H9 (cell line): Measurements from ENCODE around the gene PDZD7. TPM values are rescaled to one million over a fixed set of nuclear protein-coding genes. Genes with fewer than 3 reads are reported as not detected.

ENCODE experiments used
- DNase-seq: peaks from one replicate; pipeline ENCODE4 v3.0.0-alpha.2; 2017
- H2AFZ ChIP-seq: one replicate; pipeline ENCODE4 v1.6.1; 2013; ENCODE audit warnings: mild to moderate bottlenecking, low read length, control low read depth, moderate library complexity
- H2AK5ac ChIP-seq: 2 replicates; pipeline ENCODE4 v1.6.1; 2013; ENCODE audit warnings: low read length, control low read depth, mixed read lengths; ENCODE audit not compliant: insufficient read length
- H2BK120ac ChIP-seq: one replicate; pipeline ENCODE4 v1.6.1; 2013; ENCODE audit warnings: low read depth, mild to moderate bottlenecking, low read length, control low read depth, inconsistent platforms; ENCODE audit not compliant: poor library complexity, severe bottlenecking
- H2BK12ac ChIP-seq: 2 replicates; pipeline ENCODE4 v1.6.1; 2013; ENCODE audit warnings: low read length, control low read depth, mixed read lengths, low read depth; ENCODE audit not compliant: insufficient read length
- H2BK15ac ChIP-seq: 2 replicates; pipeline ENCODE4 v1.6.1; 2013; ENCODE audit warnings: low read depth, low read length, control low read depth
- H2BK20ac ChIP-seq: one replicate; pipeline ENCODE4 v1.6.1; 2013; ENCODE audit warnings: low read depth, mild to moderate bottlenecking, low read length, control low read depth, inconsistent platforms; ENCODE audit not compliant: poor library complexity, severe bottlenecking
- H2BK5ac ChIP-seq: 2 replicates; pipeline ENCODE4 v1.6.1; 2013; ENCODE audit warnings: low read length, control low read depth, mixed read lengths; ENCODE audit not compliant: insufficient read length
- H3K14ac ChIP-seq: 2 replicates; pipeline ENCODE4 v1.6.1; 2013; ENCODE audit warnings: low read length, control low read depth; ENCODE audit not compliant: insufficient read depth
- H3K18ac ChIP-seq: 2 replicates; pipeline ENCODE4 v1.6.1; 2013; ENCODE audit warnings: low read depth, mild to moderate bottlenecking, mixed read lengths, low read length, control low read depth; ENCODE audit not compliant: insufficient read length
- H3K23ac ChIP-seq: 2 replicates; pipeline ENCODE4 v1.6.1; 2013; ENCODE audit warnings: low read length, control low read depth, mixed read lengths, low read depth; ENCODE audit not compliant: insufficient read length
- H3K23me2 ChIP-seq: 2 replicates; pipeline ENCODE4 v1.6.1; 2013; ENCODE audit warnings: low read depth, mild to moderate bottlenecking, mixed read lengths, low read length, control low read depth; ENCODE audit not compliant: insufficient read length, poor library complexity, severe bottlenecking
- H3K27ac ChIP-seq: 2 replicates; pipeline ENCODE4 v1.5.1; 2013; ENCODE audit warnings: low read length, control low read depth, mixed read lengths, low read depth; ENCODE audit not compliant: insufficient read length
- H3K27me3 ChIP-seq: 2 replicates; pipeline ENCODE4 v1.6.1; 2013; ENCODE audit warnings: low read length, control low read depth, inconsistent platforms; ENCODE audit not compliant: insufficient read depth
- H3K4ac ChIP-seq: 2 replicates; pipeline ENCODE4 v1.6.1; 2013; ENCODE audit warnings: low read depth, mild to moderate bottlenecking, control low read depth, inconsistent platforms, low read length, moderate library complexity
- H3K4me1 ChIP-seq: 2 replicates; pipeline ENCODE4 v1.6.1; 2013; ENCODE audit warnings: low read length, control low read depth, inconsistent platforms; ENCODE audit not compliant: insufficient read depth
- H3K4me2 ChIP-seq: 2 replicates; pipeline ENCODE4 v1.6.1; 2013; ENCODE audit warnings: low read length, control low read depth, mixed read lengths; ENCODE audit not compliant: insufficient read length, insufficient read depth
- H3K56ac ChIP-seq: 2 replicates; pipeline ENCODE4 v1.6.1; 2013; ENCODE audit warnings: low read depth, mild to moderate bottlenecking, mixed read lengths, low read length, control low read depth; ENCODE audit not compliant: insufficient read length
- H3K79me1 ChIP-seq: 2 replicates; pipeline ENCODE4 v1.6.1; 2013; ENCODE audit warnings: low read depth, mild to moderate bottlenecking, moderate library complexity, low read length, control low read depth, inconsistent platforms; ENCODE audit not compliant: insufficient read depth, poor library complexity, severe bottlenecking
- H3K79me2 ChIP-seq: 2 replicates; pipeline ENCODE4 v1.6.1; 2013; ENCODE audit warnings: low read length, control low read depth, inconsistent platforms; ENCODE audit not compliant: insufficient read depth
- H3K9ac ChIP-seq: 2 replicates; pipeline ENCODE4 v1.6.1; 2013; ENCODE audit warnings: low read length, control low read depth, mixed read lengths; ENCODE audit not compliant: insufficient read length; ENCODE audit errors: extremely low read depth
- H3K9me3 ChIP-seq: one replicate; pipeline ENCODE4 v1.6.1; 2013; ENCODE audit warnings: low read depth, low read length, inconsistent platforms; ENCODE audit not compliant: control insufficient read depth
- H3T11ph ChIP-seq: one replicate; pipeline ENCODE4 v1.6.1; 2013; ENCODE audit warnings: mild to moderate bottlenecking, low read length, control low read depth, inconsistent platforms
- H4K20me1 ChIP-seq: one replicate; pipeline ENCODE4 v1.6.1; 2013; ENCODE audit not compliant: control insufficient read depth, insufficient read length, insufficient read depth
- H4K5ac ChIP-seq: 2 replicates; pipeline ENCODE4 v1.6.1; 2013; ENCODE audit warnings: low read depth, mild to moderate bottlenecking, mixed read lengths, low read length, control low read depth; ENCODE audit not compliant: insufficient read length
- H4K8ac ChIP-seq: replicated peaks from 2 replicates; pipeline ENCODE4 v1.6.1; 2013; ENCODE audit warnings: low read length, control low read depth, mixed read lengths, low read depth; ENCODE audit not compliant: insufficient read length
- H4K91ac ChIP-seq: 2 replicates; pipeline ENCODE4 v1.6.1; 2013; ENCODE audit warnings: low read depth, mild to moderate bottlenecking, moderate library complexity, mixed read lengths, low read length, control low read depth; ENCODE audit not compliant: insufficient read length
- H3K27ac Mint-ChIP-seq, 3 experiments: 2 replicates in 2 of 3; 3 replicates in 1 of 3; pipeline ENCODE4 v1.8.0; 2020 to 2021; ENCODE audit warnings: mixed read lengths in 3 of 3, mild to moderate bottlenecking in 1 of 3, moderate library complexity in 1 of 3
- H3K27me3 Mint-ChIP-seq: 2 replicates; pipeline ENCODE4 v1.8.0; 2021; ENCODE audit warnings: low read depth, mild to moderate bottlenecking, moderate library complexity, mixed read lengths
- H3K36me3 Mint-ChIP-seq, 3 experiments: 2 replicates in 2 of 3; 3 replicates in 1 of 3; pipeline ENCODE4 v1.8.0; 2020 to 2021; ENCODE audit warnings: low read depth in 3 of 3, mixed read lengths in 3 of 3; ENCODE audit not compliant: insufficient read depth in 1 of 3
- H3K4me1 Mint-ChIP-seq, 2 experiments: 2 replicates each; pipeline ENCODE4 v1.8.0; 2020; ENCODE audit warnings: mixed read lengths in 2 of 2
- H3K4me3 Mint-ChIP-seq, 2 experiments: 2 replicates in 1 of 2; 3 replicates in 1 of 2; pipeline ENCODE4 v1.8.0; 2020 to 2021; ENCODE audit warnings: mild to moderate bottlenecking in 2 of 2, mixed read lengths in 2 of 2, moderate library complexity in 1 of 2
- H3K9me3 Mint-ChIP-seq, 2 experiments: 2 replicates in 1 of 2; 3 replicates in 1 of 2; pipeline ENCODE4 v1.8.0; 2020; ENCODE audit warnings: mild to moderate bottlenecking in 2 of 2, mixed read lengths in 2 of 2, moderate library complexity in 1 of 2
- microRNA-seq: library from miRNA; unstranded; fragments of <30 nt; microRNA quantifications from one replicate; pipeline ENCODE4, GENCODE V29; 2020; ENCODE audit warnings: borderline microRNAs expressed
- total RNA-seq: library from RNA; stranded (reverse); gene quantifications from 2 replicates; pipeline ENCODE4 v1.2.1, GENCODE V29; 2021
- TF ChIP-seq, protein P1 (sequence below): fragments of 200-600 bp; sonication (generic); conservative IDR thresholded peaks from 3 replicates; pipeline ENCODE4 v1.8.0; 2021; ENCODE audit warnings: antibody characterized with exemption, mild to moderate bottlenecking

Gene PDZD7
- total RNA-seq, 1 experiment from 2014 or later, result 2.0 TPM

DNA sequence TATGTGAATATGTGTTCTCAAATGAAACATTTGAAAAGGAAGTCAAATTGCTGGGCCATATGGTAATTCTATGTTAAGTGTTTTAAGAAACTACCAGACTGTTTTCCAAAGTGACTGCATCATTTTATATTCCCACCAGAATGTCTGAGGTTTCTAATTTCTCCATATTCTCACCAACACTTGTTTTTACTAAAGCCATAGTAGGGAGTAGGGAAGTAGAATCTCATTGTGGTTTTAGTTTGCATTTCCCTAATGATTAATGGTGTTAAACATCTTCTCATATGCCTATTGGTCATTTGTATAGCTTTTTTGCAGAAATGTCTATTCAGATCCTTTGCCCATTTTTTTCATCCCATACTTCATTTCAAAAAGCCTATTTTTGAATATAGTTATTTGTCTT lies 70.7 kb downstream of the PDZD7 start:
- Histone ChIP-seq H3K9me3 (no peaks in the 10 kb centered on the region), H3K79me1 (no peaks in the 10 kb centered on the region), H2BK20ac (no peak overlapping the region), H4K91ac (no peak overlapping the region), H4K8ac (no peak overlapping the region), H3K4ac (no peak overlapping the region), H3K79me2 (no peaks in the 10 kb centered on the region), H3K23me2 (no peaks in the 10 kb centered on the region), H3K56ac (no peak overlapping the region), H2BK12ac (no peak overlapping the region), H3K27ac (no peak overlapping the region), H2AK5ac (no peak overlapping the region), H2BK120ac (no peak overlapping the region), H3K4me2 (no peak overlapping the region), H2BK5ac (no peak overlapping the region), H3K23ac (no peak overlapping the region), H4K20me1 (no peaks in the 10 kb centered on the region), H4K5ac (no peak overlapping the region), H3K9ac (no peak overlapping the region), H2AFZ (no peak overlapping the region), H3T11ph (no peak overlapping the region), H3K18ac (no peak overlapping the region), H2BK15ac (no peak overlapping the region), H3K4me1 (no peaks in the 10 kb centered on the region), H3K27me3 (no peaks in the 10 kb centered on the region), H3K14ac (no peak overlapping the region)
- DNase-seq, result no peak
- Mint-ChIP-seq H3K27ac (no peak overlapping the region), H3K36me3 (peaks cover 0 to 40% (median 35%) of the 10 kb centered on the region in 3 experiments; a peak in 5 of 7 replicates), H3K9me3 (no peaks in the 10 kb centered on the region), H3K4me3 (no peak overlapping the region), H3K4me1 (no peaks in the 10 kb centered on the region), H3K27me3 (no peaks in the 10 kb centered on the region)
- TF ChIP-seq, protein P1, sequence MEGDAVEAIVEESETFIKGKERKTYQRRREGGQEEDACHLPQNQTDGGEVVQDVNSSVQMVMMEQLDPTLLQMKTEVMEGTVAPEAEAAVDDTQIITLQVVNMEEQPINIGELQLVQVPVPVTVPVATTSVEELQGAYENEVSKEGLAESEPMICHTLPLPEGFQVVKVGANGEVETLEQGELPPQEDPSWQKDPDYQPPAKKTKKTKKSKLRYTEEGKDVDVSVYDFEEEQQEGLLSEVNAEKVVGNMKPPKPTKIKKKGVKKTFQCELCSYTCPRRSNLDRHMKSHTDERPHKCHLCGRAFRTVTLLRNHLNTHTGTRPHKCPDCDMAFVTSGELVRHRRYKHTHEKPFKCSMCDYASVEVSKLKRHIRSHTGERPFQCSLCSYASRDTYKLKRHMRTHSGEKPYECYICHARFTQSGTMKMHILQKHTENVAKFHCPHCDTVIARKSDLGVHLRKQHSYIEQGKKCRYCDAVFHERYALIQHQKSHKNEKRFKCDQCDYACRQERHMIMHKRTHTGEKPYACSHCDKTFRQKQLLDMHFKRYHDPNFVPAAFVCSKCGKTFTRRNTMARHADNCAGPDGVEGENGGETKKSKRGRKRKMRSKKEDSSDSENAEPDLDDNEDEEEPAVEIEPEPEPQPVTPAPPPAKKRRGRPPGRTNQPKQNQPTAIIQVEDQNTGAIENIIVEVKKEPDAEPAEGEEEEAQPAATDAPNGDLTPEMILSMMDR, result no peak

Small RNAs within 50 kb of the gene (microRNA-seq; reads per million reads assigned to microRNA genes)
- not detected for gene MIR608

Other genes starting within 250 kb of the PDZD7 start
- 20.9 and 23.1 TPM in 2 replicates for gene SLF2, start 118.2 kb downstream of the PDZD7 start, total RNA-seq
- 8.1 and 8.5 TPM in 2 replicates for gene SEMA4G, start 61.6 kb downstream of the PDZD7 start, total RNA-seq
- 70.3 and 71.0 TPM in 2 replicates for gene MRPL43, start 43.6 kb downstream of the PDZD7 start, total RNA-seq
- gene TWNK, start 43.6 kb downstream of the PDZD7 start, total RNA-seq, result 38.7 and 41.7 TPM in 2 replicates
- gene LZTS2, start 31.3 kb downstream of the PDZD7 start, total RNA-seq, result 69.1 and 71.3 TPM in 2 replicates
- 2.8 and 3.4 TPM in 2 replicates for gene SFXN3, start 105 bp upstream of the PDZD7 start, total RNA-seq
- gene KAZALD1, start 30.9 kb upstream of the PDZD7 start, total RNA-seq, result 2.9 and 3.6 TPM in 2 replicates
- gene TLX1, start 100.2 kb upstream of the PDZD7 start, total RNA-seq, result not detected in 2 replicates
- not detected in 2 replicates for gene LBX1, start 198.3 kb upstream of the PDZD7 start, total RNA-seq